HAP-1 (cell line): ENCODE measurements around the gene DNAJC5.
A peak's percentile ranks its signal among the peaks of the same experiment; 100 is the strongest.

Experiments
- DNase-seq, 2 experiments: peaks; one replicate each; pipeline ENCODE4 v3.0.0-alpha.2; 2016 to 2020; ENCODE audit warnings: low spot score in 2 of 2
- H3K27me3 ChIP-seq: fragments of 250-450 bp; sonication (Bioruptor Pico); 2 replicates; pipeline ENCODE4 v1.5.1; 2020; ENCODE audit warnings: low read depth, mild to moderate bottlenecking, moderate library complexity
- H3K36me3 ChIP-seq: fragments of 250-450 bp; sonication (Bioruptor Pico); replicated peaks from 2 replicates; pipeline ENCODE4 v1.5.1; 2020; ENCODE audit warnings: mild to moderate bottlenecking
- H3K4me1 ChIP-seq: fragments of 250-450 bp; sonication (Bioruptor Pico); 2 replicates; pipeline ENCODE4 v1.5.1; 2020; ENCODE audit warnings: mild to moderate bottlenecking
- H3K4me3 ChIP-seq: fragments of 250-450 bp; sonication (Bioruptor Pico); 2 replicates; pipeline ENCODE4 v1.5.1; 2020; ENCODE audit warnings: mild to moderate bottlenecking, moderate library complexity
- H3K9me3 ChIP-seq: fragments of 250-450 bp; sonication (Bioruptor Pico); 2 replicates; pipeline ENCODE4 v1.5.1; 2020; ENCODE audit warnings: mild to moderate bottlenecking, moderate library complexity
- in situ Hi-C: fragments of 300-500 bp; cut with MboI; formaldehyde crosslinking; loops from 3 replicates; pipeline ENCODE4 v1.14.3; 2020; ENCODE audit warnings: low sequenced_read_pairs, inconsistent platforms, mixed read lengths

The DNAJC5 gene

DNA sequence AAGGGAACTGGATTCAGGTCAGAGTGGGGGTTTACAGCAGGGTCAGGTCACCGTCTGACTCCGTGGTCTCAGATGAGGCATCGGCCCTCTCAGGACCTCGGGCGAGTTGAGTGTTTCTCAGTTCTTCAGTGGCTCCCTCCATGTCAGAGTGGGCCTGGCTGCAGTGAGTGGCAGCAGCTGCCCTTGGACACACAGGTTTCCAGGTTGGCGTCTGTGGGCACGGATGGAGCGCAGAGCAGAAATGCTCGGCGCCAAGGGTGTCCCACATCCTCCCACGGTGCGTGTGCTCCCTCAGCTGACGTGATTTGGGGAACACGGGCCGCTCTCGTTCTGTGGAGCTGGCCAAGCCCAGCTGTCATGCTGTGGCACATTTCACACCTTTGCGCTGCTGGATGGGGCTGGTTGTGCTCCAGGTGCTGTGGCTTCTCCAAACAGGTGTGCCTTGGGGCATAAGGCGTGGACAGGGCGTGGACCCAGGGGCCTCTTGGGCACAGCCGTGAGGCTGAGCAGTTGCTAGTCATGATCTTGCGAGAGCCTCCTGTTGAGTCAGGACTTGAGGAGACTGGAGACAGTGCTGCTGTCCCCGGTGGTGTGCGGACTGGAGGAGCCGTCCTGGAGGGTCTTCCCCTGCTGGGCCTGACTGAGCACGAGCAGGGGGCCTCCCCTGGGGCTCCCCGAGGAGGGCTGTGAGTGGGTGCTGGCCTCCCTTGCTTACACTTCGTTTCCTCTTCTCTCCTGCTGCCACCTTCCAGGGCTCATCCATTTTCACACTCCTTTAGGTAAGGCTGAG, 9.5 kb upstream of the DNAJC5 start:
- no peaks in the 10 kb centered on the region for H3K27me3 ChIP-seq
- no peaks in the 10 kb centered on the region for H3K9me3 ChIP-seq
- no peak overlapping the region for H3K4me3 ChIP-seq
- H3K36me3 ChIP-seq: peaks cover 66% of the 10 kb centered on the region
- no peak for DNase-seq
- H3K4me1 ChIP-seq: no peaks in the 10 kb centered on the region
- in situ Hi-C loops: no loop called here

GRCh38 chr20:63886054-63886419, 8.9 kb upstream of the DNAJC5 start:
- no peaks in the 10 kb centered on the region for H3K27me3 ChIP-seq
- peaks cover 71% of the 10 kb centered on the region for H3K36me3 ChIP-seq
- DNase-seq: no peak
- H3K4me1 ChIP-seq: no peaks in the 10 kb centered on the region
- H3K9me3 ChIP-seq: no peaks in the 10 kb centered on the region
- no peak overlapping the region for H3K4me3 ChIP-seq
- in situ Hi-C loops: no loop called here

DNA sequence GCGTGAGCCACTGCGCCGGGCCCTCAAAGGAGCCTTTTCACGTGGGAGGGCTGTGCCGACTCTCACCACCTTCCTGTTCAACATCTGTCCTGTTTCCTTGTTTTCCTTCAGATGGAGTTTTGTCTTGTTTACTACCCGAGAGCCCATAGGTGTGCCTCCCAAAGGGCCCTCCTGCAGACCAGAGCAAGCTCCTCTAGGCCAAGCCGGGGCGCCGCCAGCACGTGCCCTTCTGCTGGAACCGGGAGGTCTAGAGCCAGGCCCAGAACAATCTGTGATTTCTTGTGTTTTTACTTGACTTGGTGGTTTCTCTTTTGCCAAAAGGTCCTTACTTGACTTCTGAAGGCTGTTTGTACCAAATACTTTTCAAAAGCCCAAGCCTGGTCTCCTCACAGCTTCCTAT, 8.0 kb upstream of the DNAJC5 start:
- Histone ChIP-seq H3K9me3 (no peaks in the 10 kb centered on the region), H3K27me3 (no peaks in the 10 kb centered on the region), H3K4me3 (no peak overlapping the region), H3K36me3 (peaks cover 67% of the 10 kb centered on the region), H3K4me1 (no peaks in the 10 kb centered on the region)
- no peak for DNase-seq
- in situ Hi-C loops: no loop called here

DNA sequence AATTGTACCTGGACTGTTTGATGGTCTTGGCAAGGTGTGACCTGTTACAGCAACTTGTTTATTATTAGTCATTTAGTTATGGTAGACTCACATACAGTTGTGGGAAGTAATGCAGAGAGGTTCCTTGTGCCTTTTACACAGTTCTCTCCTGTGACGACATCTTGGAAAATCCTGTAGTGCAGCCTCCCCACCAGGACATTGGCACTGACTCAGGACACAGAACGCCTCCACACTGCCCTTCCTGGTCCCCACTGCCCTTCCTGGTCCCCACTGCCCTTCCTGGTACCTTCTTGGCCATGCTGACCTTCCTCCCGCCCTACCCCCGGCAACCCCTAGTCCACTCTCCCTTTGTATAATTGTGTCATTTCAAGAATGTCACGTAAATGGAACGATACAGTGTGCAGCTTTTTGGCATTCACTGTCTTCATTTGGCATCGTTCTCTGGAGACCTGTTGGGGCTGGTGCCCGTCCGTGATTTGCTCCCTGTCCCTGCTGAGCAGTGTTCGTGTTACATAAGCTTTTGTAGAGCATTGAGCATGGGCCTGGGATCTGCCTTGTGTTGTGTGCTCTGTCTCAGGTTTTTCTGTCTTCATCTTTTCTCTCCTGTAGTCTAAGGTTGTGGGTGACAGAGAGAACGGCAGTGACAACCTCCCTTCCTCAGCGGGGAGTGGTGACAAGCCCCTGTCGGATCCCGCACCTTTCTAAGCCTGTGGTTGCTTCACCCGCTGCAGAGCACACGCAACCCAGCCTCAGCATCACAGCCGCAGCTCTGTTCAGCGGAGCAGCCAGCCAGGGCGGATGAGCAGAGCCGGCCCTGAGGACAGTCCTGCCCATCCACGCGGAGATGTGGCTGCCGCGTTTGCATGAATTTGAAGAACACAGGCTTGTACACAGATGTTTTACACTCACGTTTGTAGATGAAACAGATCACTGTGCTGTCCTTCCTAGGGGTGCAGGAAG, 5.4 kb upstream of the DNAJC5 start:
- Histone ChIP-seq H3K4me3 (no peak overlapping the region), H3K9me3 (no peaks in the 10 kb centered on the region), H3K27me3 (no peaks in the 10 kb centered on the region), H3K4me1 (no peaks in the 10 kb centered on the region), H3K36me3 (peaks cover 42% of the 10 kb centered on the region)
- in situ Hi-C loops: no loop called here
- DNase-seq: no peak

- in situ Hi-C loops: no loop called here
- H3K4me3 ChIP-seq: no peak overlapping the region
- H3K4me1 ChIP-seq: no peaks in the 10 kb centered on the region
- DNase-seq: no peak
- H3K9me3 ChIP-seq: no peaks in the 10 kb centered on the region
- no peaks in the 10 kb centered on the region for H3K27me3 ChIP-seq
- H3K36me3 ChIP-seq: peaks cover 35% of the 10 kb centered on the region
Observed at GRCh38 chr20:63890201-63890576, 4.7 kb upstream of the DNAJC5 start.

DNA sequence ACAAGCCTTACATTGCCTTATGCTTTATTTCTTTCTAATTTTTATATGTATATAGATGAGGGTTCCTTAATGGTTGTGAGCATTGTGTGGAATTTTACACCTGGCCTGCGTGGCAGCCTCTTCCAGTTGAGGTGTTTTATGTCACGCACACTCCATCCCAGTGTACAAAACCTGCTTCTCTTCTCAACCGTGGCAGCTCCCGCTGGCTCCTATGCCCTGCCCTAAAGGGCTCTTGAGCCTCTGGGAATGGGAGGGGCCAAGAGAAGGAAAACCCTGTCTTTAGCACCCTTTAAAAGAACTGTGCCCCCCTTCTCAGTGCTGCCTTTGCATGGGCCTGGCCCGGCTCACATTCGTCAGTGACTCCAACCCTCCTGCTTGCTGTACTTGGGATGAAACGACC, 4.3 kb upstream of the DNAJC5 start:
- in situ Hi-C loops: no loop called here
- Histone ChIP-seq H3K9me3 (no peaks in the 10 kb centered on the region), H3K4me3 (no peak overlapping the region), H3K27me3 (no peaks in the 10 kb centered on the region), H3K36me3 (peaks cover 31% of the 10 kb centered on the region), H3K4me1 (no peaks in the 10 kb centered on the region)
- no peak for DNase-seq

GRCh38 chr20:63891061-63892002, 3.6 kb upstream of the DNAJC5 start:
- H3K4me1 ChIP-seq: no peaks in the 10 kb centered on the region
- in situ Hi-C loops: no loop called here
- H3K9me3 ChIP-seq: no peaks in the 10 kb centered on the region
- no peak for DNase-seq
- no peak overlapping the region for H3K4me3 ChIP-seq
- H3K27me3 ChIP-seq: no peaks in the 10 kb centered on the region
- peaks cover 30% of the 10 kb centered on the region for H3K36me3 ChIP-seq

DNA sequence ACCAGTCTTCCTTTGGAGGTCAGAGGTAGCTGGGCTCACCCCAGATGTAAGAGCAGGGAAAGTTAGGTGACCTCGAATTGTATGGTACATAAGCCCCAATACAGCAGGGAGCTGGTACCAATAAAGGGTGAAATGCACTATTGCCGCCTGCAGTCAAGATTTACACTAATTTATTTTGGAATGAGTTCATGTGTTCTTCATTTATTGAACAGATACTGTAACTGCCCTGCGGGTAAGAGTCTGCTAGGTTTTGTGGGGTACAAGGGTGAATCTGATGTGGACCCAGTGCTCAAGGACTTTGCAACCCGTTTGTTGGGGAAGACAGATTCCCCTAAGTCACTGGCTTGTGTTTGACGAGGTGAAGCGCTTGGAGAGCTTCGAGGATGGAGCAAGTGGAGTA, 2.5 kb upstream of the DNAJC5 start:
- no peak overlapping the region for H3K4me3 ChIP-seq
- no peaks in the 10 kb centered on the region for H3K9me3 ChIP-seq
- no peak for DNase-seq
- in situ Hi-C loops: no loop called here
- peaks cover 24% of the 10 kb centered on the region for H3K36me3 ChIP-seq
- no peaks in the 10 kb centered on the region for H3K4me1 ChIP-seq
- H3K27me3 ChIP-seq: no peaks in the 10 kb centered on the region

GRCh38 chr20:63893999-63894357, 948 bp upstream of the DNAJC5 start:
- in situ Hi-C loops: no loop called here
- peak overlapping the region; percentile 41 for H3K4me3 ChIP-seq
- no peaks in the 10 kb centered on the region for H3K4me1 ChIP-seq
- H3K27me3 ChIP-seq: no peaks in the 10 kb centered on the region
- DNase-seq: no peak
- H3K9me3 ChIP-seq: no peaks in the 10 kb centered on the region
- H3K36me3 ChIP-seq: peaks cover 24% of the 10 kb centered on the region

- Histone ChIP-seq H3K27me3 (no peaks in the 10 kb centered on the region), H3K9me3 (no peaks in the 10 kb centered on the region), H3K36me3 (peaks cover 13% of the 10 kb centered on the region), H3K4me1 (no peaks in the 10 kb centered on the region), H3K4me3 (peak overlapping the region; percentile 58)
- in situ Hi-C loops: no loop called here
- DNase-seq: no peak
Observed at GRCh38 chr20:63895202-63895951, 451 bp downstream of the DNAJC5 start.

DNA sequence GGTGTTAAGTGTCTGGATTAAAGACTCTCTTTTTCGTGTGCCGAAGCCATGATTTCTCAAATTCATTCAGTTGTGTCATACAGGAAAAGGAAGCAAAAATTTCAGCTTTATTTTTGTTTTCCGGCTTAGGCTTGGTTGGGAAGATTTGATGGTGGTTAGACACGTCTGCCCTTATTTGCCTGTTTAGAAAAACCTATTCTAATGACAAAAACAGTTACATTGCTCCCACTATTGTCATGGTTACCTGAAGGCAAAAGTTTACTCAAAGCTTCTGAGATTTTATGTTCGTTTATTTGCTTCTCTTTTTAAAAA, 982 bp downstream of the DNAJC5 start:
- in situ Hi-C loops: no loop called here
- Histone ChIP-seq H3K9me3 (no peaks in the 10 kb centered on the region), H3K36me3 (peaks cover 9% of the 10 kb centered on the region), H3K4me1 (no peaks in the 10 kb centered on the region), H3K27me3 (no peaks in the 10 kb centered on the region), H3K4me3 (peak overlapping the region; percentile 58)
- DNase-seq: no peak

- in situ Hi-C loops: no loop called here
- Histone ChIP-seq H3K4me1 (no peaks in the 10 kb centered on the region), H3K36me3 (peaks cover 8% of the 10 kb centered on the region), H3K4me3 (peak overlapping the region; percentile 58), H3K27me3 (no peaks in the 10 kb centered on the region), H3K9me3 (no peaks in the 10 kb centered on the region)
- peak in 1 of 2 experiments; percentile 34 for DNase-seq
Observed at GRCh38 chr20:63896264-63897105, 1.6 kb downstream of the DNAJC5 start.
